ENCODE measurements around the gene SFXN3.
"Not testable (repeated sequence)": the region's sequence is repeated elsewhere in the genome, so short reads cannot be mapped to it uniquely, and the experiment has no call there.

SFXN3 gene

DNA sequence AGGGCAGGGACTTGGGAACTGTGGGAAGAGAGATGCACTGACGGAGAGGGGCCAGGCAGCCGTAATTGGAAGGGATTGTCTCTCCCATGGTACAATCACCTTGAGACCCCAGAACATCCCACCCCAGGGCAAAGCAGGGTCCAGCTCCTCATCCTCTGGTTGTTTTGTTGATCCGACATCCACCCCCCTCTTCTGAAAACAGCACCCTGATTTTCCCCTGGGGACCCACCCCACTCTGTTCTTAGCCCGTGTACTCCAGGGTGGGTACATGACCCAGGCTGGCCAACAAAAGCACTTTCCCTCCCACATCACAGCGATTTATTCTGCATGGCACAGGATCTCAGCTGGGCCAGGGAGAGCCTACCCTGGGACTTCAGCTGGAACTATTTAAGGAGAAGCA, 14.2 kb upstream of the SFXN3 start:
- DNase-seq, result no peak

DNA sequence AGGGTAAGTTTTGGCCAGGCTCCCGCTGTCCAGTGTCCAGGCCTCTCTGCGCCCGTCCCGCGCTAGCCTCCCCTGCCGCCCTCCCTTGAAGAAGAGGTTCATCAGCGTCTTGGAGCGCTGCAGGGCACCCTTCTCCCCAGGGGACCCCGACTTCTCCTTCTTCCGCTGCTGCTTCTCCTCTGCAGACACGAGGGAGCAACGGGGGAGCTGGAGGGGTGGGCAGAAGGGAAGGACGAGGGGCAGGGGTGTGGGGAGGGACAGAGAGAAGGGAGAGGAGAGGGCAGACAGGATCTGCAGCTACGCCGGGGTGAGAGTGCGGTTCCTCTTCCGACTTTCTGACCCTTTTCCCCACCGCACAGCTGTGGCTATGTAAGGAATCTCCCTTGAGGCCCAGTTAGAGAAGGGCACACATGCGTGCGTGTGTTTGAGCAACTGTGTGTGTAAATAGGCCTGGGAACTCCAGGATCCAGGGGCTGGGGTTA, 12.9 kb upstream of the SFXN3 start:
- no peak for DNase-seq

DNA sequence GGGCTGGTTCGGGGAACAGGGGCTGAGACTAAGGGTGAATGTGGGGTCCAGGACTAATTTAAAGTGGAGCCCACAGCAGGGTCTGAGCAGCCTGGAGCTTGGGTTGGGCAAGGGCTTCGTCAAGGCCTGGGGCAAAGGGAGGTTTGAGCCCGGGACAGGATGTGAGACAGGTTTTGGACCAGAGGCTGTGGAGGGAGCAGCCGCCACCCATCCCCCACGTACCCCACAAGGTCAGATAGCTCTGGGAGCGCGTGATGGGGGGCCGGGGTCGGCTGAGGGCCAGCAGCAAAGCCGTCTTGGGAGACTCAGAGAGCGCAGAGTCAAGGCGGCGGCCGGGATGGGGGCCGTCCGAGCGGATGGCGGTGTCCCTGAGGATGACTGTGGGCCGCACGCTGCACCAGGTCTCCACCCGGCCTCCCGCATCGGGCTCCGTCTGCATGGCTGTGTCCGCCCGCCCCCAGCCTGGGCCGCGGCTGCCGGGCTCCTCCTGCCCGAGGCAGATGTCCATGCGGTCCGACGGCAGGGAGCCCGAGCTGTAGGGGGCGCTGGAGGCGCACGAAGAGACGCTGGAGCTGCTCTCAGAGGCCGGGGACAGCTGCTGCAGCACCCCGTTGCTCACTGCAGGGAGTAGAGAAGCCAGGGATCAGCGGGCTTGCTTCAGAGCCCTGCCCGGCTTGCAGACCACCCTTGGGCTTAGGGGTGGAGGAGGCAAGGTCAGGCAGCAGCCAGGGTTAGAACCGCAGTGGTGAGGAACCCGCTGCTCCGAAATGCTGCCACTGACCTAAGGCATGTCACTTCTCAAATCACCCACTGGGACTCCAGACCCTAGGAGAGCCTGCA, 12.2 kb upstream of the SFXN3 start:
- peak; percentile 79 for DNase-seq

DNA sequence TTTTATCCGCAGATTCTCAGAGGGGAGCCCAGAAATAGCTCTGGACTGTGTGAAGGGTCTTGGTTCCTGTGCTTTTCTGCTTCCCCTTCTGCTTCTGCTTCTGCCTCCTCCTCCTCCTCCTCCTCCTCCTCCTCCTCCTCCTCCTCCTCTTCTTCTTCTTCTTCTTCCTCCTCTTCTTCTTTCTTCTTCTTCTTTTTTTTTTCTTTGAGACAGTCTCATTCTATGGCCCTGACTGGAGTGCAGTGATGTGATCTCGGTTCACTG, 11.7 kb upstream of the SFXN3 start:
- DNase-seq, result no peak

DNA sequence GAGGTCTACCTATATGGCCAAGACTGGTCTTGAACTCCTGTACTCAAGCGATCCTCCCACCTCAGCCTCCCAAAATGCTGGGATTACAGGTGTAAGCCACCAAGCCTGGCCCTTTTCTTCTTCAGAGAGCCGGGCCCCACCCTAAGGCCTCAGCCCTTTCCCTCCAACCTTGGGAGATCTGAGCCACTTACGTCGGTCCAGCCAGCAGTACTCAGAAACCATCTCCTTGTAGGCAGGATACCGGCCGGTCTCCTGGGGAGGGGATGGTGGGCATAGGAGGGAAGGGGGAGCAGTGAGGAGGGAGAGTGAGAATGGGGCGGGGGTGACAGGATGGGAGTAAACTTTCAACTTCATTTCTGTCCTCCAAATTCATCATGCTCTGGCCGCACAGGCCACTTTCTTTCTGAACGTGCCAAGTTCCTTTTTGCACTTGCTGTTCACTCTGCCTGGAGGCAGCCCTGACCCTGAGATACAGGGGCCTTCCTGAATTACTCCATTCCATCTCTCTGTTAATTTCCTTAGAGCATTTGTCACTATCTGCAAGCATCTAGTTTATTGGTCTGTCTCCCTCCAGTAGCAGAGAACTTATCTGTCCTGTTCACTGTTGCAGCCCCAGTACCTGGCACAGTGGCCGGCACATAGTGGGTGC, 10.5 kb upstream of the SFXN3 start:
- no peak for DNase-seq

DNA sequence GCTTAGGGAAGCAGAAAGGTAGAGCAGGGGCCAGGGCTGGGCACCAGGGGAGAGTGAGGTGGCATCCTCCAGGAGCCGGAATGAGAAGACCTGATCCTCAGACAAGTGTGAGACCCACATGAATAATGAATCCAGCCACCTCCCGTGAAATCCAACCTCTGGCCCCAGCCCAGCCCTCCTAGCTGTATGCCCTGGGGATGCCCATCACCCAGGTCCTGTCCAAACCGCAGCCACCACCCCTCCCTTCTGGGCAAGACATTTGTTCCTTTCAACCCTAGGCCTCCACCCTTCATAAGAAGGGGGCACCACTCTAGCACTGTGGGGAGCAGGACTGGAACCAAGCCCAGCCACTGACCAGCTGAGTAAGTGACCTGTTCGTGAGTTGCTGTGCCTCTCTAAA, 9.8 kb upstream of the SFXN3 start:
- DNase-seq, result no peak

DNA sequence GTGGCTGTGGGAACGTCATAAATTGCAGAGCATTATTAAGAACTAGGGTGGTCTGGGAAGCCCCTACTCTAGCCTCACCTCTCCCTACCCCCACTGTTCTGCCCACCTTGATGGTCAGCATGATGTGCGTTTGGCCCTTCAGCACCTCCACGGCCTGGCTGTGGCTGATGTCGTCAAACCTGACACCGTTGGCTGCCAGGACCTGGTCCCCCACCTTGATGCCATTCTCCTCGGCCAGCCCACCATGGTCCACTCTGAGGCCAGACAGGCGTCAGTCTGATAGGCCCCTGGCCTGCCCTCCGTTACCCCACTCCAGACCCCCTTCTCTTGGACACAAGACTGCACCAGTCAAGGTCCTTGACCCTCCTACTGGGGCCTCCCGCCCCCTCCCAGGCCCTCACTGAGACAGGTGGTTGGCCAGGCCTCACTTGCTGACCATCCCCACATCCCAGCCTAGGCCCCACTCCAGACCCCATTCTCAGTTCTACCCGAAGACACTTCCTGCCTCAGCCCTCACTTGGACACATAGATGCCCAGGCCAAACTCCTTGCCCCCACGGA, 9.3 kb upstream of the SFXN3 start:
- DNase-seq, result no peak

DNA sequence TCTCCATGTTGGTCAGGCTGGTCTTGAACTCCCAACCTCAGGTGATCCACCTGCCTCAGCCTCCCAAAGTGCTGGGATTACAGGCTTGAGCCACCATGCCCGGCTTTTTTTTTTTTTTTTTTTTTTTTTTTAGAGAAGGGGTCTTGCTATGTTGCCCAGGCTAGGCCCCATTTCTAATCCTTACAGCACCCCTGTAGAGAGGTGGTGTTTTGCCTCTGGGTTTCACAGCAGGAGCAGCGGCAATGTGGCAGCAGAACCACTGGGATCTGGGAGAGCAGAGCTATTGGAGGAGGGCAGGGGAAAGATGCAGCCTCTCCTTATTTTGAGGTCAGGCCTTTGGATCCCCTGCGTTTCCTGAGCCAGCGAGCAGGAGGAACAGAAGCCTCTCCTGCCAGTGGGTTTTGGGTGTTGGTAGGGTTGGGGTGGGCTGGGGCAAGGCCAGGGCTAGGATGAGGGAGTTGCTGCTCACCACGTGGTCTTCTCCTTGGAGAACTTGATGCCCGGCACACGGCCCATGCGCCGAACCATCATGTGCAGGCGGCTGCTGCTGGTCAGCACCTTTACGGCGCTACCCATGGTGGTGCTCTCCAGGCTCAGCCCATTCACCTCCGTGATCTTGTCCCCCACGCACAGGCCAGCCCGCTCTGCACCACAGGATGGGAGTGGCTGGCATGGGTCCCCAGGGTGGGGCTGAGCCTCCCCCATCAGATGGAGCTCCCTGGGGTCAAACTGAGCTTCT, 7.9 kb upstream of the SFXN3 start:
- no peak for DNase-seq

DNA sequence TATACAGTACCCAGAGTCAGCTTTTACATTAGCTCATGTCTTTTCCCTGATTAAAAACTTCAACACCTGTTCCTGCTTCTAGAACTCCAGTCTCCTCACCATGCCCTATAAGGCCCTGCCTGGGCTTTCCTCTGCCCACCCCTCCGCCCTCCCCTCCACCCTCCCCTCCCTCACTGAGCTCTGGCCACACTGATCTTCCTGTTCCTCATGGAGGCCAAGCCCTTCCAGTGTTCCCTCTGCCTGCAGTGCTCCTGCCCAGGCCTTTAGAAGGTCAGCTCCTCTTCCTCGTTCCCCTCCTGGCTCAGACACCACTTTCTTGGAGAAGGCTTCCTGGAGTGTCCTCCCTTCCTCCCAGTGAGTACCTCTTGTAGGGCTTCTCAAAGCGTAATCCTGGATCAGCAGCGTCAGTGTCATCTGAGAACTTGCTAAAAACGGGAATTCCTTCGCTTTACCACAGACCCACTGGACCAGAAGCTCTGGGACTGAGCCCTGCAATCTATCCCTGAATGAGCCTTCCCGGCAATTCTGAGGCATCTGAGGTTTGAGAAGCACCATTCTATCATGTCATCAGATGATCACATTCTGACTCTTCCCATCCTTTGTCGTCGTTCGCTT, 3.8 kb upstream of the SFXN3 start:
- DNase-seq, result no peak

DNA sequence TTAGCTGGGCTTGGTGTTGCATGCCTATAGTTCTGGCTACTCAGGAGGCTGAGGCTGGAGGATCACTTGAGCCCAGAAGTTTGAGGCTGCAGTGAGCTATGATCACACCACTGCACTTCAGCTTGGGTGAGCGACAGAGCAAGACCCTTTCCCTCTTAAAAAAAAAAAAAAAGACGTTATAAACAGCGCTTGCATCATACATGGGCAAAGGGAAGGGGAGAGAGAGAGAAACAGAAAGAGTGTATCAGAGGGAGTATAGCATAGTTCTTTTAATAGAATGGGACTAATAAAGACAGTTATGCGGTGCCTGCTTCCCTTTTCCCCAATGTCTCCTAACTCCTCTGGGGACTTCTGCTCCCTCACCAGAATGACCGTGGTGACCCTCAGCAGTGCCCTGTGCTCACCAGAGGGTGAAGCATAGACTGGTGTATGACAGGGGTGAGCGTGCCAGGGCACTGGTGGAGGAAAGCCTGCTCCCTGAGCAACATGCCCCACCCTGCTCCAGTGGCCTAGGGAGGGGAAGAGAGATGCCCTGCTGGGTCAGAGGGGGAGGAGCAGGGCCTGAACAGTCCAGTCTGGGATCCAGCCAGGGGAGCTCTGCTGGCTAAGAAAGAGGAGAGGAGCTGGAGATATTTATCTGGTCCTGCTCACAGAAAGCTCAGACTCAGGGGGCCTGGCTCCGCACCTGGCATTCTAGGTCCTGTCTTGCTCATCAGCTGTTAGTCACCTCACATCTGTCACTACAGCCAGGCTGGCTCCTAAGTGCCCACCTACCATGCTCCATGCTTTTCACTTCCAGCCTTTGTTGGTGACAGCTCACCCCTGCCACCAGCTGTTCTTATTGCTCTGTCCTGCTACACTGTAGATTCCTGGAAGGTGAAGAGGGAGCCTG, 2.3 kb upstream of the SFXN3 start:
- no peak for DNase-seq

DNA sequence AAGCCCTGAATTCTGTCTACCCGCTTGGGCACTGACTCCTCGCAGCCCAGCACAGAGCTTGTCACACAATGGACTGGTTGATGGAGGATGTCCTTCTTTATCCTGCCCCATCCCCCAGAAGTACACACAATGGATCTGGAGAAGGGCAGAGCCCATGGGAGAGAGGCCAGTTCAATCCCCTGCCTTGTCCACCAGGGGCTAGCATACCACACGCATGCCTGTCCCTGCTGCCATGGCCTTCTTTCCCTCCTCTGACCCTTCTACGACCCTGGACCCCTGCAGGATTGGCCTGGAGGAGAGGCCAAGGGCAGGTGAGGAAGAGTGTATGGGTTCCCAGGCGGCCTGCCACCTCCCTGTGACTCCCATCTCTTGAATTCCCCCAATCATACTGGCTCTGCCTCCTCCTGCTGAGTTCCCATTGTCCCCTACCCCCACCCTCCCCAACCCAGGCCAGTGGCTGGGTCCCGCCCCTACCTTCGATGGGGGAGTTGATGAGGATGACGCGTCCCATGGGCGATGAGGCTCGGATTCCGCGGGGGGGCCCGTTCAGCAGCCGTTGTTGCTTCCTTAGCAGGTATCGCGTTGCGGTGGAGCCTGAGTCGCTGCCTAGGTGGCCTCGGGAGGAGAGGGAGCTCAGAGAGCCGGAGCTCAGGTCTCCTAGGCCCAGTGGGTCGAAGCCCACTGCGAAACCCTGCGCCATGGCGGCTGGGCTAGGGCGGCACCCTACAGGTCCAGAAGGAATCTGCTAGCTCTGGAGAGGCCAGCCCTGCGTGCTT, 1.3 kb upstream of the SFXN3 start:
- no peak for DNase-seq

DNA sequence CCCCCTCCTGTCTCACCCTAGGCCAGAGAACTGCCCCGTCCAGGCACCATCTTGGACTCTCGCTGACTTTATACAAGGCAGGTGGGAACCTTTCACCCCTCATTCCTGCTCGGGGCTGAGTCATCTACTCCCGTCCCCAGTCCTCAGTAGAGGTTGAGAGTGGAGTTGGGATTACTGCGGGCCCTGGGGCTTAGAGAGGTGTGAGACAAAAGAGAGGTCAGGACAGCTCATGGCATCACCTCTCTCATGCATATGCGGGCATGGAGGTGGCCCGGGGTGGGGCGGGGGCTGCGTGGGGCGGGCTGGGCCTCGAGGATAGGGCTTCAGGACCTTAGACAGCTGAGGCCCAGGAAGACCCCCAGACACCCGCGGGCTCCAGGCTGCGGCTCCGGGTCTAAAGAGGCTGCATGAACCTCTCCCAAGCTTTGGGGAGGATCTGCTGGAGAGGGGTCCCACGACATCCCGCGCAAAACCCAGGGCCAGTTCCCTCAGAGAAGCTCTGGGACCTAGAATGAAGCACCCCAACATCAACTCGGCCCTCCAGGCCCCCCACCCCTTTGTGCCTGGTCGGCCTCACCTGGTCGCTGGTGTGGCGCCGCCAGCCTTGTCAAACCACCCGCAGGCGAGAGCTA, 422 bp upstream of the SFXN3 start:
- DNase-seq, result no peak

DNA sequence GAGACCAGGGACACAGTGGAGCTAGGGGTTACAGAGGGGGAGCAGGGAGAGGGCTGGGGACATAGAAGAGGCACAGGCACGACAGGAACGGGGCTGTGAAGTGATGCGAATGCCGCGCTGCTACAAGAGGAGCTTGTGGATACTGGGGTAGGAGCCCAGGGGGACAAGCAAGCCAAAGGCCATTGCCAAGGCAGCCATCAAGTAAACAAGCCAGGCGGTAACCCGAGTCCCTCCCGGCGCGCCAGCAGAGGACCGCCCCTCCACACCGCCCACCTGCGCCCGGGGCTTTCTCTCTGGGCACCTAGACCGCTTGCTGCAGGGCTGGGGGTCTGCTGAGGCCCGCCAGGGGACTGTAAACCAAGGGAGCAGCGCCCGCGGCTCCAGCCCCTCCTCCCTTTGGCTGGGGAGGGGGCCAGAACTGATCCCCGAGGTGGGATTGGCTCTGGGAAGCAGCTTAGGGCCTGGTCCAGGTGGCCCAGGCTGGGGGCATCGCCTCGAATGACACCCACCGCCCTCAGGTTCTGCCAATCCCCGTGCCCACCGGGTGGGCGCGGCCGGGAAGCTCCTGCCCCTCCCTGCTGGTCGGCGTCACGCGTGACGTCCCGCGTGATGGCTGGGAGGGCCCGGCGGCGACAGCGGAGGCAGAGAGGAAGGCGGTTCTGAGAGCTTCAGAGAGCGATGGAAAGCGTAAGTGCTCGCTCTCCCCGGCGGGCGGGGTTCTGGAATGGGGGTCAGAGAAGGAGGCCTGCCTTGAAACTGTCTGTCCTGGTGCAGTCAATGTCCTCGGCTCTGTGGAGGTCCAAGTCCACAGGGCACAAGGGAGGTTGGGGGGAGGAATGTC, 982 bp downstream of the SFXN3 start:
- DNase-seq, result peak; percentile 74

DNA sequence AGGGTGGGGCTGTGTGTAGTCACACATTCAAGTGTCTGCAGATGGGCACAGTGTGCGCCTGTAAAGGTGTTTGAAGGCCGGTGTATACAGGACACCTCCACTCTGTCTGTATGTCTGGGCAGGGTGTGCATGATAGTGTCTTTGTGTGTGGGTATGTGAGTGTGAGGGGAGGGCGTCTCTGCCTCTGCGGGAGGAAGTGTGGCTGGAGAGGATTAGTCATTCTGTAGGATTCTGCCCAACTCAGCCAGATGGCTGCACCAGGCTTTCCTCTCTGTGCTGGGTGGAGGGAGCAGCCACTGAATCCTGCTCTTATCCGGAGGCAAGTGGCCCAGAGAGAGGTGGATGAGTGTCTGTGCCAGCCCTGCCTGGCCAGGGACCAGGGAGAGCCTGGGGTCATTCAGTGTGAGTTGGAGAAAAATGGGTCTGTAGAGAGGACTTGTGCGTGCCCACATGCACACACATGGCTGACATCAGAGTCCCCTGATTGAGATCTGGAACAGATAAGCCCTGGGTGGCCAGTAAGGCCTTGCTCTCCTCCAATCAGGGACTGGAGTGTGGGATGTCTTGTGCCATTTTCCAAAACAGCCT, 1.7 kb downstream of the SFXN3 start:
- DNase-seq, result peak; percentile 63

DNA sequence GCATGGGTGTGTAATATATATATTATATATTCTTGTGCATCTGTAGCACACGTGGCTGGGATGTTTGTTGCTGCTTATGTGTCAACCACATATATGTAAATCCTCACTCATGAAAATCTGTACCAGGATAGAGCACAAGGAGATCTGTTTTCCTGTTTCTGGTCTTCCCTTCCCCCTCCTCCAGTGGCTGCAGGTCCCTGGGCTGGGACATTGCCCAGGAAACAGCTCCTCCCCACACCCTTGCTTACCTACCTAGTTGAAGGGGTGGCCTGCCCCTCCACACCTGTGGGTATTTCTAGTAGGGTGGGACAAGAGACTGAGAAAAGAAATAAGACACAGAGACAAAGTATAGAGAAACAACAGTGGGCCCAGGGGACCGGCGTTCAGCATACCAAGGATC, 2.2 kb downstream of the SFXN3 start:
- DNase-seq, result no peak

DNA sequence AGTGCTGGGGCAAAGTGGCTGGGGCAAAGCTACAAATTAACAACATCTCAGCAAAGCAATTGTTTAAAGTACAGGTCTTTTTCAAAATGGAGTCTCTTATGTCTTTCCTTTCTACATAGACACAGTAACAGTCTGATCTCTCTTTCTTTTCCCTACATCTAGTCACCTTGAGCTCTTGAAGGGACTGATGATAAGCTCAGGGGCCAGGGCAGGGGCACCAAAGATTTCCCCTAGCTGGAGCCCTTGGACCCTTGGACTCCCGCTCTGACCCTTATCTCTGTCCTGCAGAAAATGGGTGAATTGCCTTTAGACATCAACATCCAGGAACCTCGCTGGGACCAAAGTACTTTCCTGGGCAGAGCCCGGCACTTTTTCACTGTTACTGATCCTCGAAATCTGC, 3.4 kb downstream of the SFXN3 start:
- not testable (repeated sequence) for DNase-seq

DNA sequence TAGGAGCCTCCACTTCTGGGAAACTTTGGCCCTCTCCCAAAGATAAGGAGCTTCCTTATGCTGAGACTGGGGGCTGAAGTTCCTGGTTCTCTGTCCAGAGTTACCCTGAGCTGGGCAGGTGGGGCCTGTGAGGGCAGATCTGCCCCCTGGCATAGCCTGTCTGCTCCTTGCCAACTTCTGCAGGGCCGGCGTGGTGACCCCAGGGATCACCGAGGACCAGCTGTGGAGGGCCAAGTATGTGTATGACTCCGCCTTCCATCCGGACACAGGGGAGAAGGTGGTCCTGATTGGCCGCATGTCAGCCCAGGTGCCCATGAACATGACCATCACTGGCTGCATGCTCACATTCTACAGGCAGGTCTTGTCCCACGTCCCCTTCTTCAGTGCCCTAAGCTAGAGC, 4.3 kb downstream of the SFXN3 start:
- no peak for DNase-seq

DNA sequence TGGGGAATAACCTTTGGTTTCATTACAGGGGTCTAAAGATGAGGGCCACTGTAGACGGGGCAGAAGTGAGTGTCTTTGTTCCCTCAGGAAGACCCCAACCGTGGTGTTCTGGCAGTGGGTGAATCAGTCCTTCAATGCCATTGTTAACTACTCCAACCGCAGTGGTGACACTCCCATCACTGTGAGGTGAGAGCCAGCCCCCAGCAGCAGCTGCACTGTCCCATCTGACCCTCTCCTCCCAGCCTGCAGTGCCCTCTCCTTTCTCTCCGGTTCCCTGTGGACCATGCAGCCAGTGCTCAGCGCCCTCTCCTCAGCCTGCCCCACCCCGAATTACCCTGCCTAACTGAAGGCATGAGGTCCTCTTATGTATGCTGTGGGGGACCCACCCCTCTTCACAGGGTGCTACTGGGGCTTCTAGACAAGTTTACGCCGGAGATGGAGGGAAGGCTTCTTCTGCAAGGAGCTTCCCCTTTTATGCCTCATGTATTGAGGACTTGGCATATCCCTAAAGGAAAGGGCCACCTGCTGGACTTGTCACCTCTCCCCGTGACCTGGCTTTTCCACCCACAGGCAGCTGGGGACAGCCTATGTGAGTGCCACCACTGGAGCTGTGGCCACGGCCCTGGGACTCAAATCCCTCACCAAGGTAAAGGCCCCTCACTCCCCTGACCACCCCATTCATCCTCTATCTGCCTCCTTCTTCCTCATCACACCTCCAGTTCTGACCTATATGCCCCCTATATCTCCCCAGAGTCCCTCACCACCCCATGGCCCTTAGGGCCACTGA, 5.1 kb downstream of the SFXN3 start:
- no peak for DNase-seq

DNA sequence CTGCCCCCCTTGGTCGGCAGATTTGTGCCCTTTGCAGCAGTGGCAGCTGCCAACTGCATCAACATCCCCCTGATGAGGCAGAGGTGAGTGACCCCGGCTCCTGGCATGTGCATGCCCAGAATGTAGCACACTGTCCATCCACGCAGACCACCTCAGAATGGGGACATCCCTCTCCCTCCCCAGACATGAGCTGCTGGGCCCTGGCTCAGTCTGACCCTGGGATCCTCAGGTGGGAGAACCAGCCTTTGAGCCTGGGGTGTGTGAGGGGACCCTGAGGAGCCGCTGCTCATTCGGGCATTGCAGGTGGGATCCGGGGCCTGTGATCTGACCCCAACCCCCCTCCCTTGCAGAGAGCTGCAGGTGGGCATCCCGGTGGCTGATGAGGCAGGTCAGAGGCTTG, 5.7 kb downstream of the SFXN3 start:
- DNase-seq, result no peak

Data from stimulated activated CD4-positive, alpha-beta T cell treated with anti-CD3 and anti-CD28 coated beads, Interleukin-4, amount 100 ng/mL, for 24 hours (primary cell).